ENCODE data around the gene REC8. TPM values are rescaled to one million over a fixed set of nuclear protein-coding genes. Genes with fewer than 3 reads are reported as not detected.
A peak's percentile ranks its signal among the peaks of the same experiment; 100 is the strongest.
"Not testable (repeated sequence)": the region's sequence is repeated elsewhere in the genome, so short reads cannot be mapped to it uniquely, and the experiment has no call there.

Gene REC8
- total RNA-seq, 4 donors from 2014 or later, result 6.7 to 31.4 (median 16.3) TPM

GRCh38 chr14:24207625-24208024, 35.7 kb downstream of the REC8 start:
- TF ChIP-seq CTCF (IDR thresholded peaks at IDR 0.05), result no peak
- ATAC-seq (ENCODE audit: low FRiP score), result no peak

GRCh38 chr14:24211311-24211710, 39.4 kb downstream of the REC8 start:
- ATAC-seq (ENCODE audit: low FRiP score) (no peak), DNase-seq (ENCODE audit: low spot score) (no peak)
- no peak for TF ChIP-seq CTCF (IDR thresholded peaks at IDR 0.05)

More at GRCh38 chr14:24207625-24208024, 35.7 kb downstream of the REC8 start:
- no peak for DNase-seq (ENCODE audit: low spot score)

GRCh38 chr14:24212924-24213865, 41.3 kb downstream of the REC8 start, which contains the start of gene CHMP4A:
Gene CHMP4A (minus strand): TSS chr14:24213488. CDS start chr14:24213439, 49 bp downstream.
- DNase-seq (ENCODE audit: low spot score), result peak; percentile 95
- no peak for TF ChIP-seq CTCF (IDR thresholded peaks at IDR 0.05)
- peak; percentile 96 for ATAC-seq (ENCODE audit: low FRiP score)

- no peak for ATAC-seq (ENCODE audit: low FRiP score)
- DNase-seq (ENCODE audit: low spot score), result no peak
- TF ChIP-seq CTCF (IDR thresholded peaks at IDR 0.05), result no peak
These were observed 42.2 kb downstream of the REC8 start for GRCh38 chr14:24213866-24214662.

GRCh38 chr14:24215495-24216344, 43.8 kb downstream of the REC8 start, which contains the start of gene MDP1:
Gene MDP1 (minus strand): TSS chr14:24216066. CDS start chr14:24215955, 111 bp downstream.
- ATAC-seq (ENCODE audit: low FRiP score) (peak; percentile 63), DNase-seq (ENCODE audit: low spot score) (peak; percentile 62)
- no peak for TF ChIP-seq CTCF (IDR thresholded peaks at IDR 0.05)

GRCh38 chr14:24216345-24216699, 44.4 kb downstream of the REC8 start:
- DNase-seq (ENCODE audit: low spot score) (no peak), ATAC-seq (ENCODE audit: low FRiP score) (no peak)
- no peak for TF ChIP-seq CTCF (IDR thresholded peaks at IDR 0.05)

GRCh38 chr14:24216876-24217275, 45.0 kb downstream of the REC8 start:
- not testable (repeated sequence) for DNase-seq (ENCODE audit: low spot score); ATAC-seq (ENCODE audit: low FRiP score)

Measured in omental fat pad (tissue), 4 donors.